ENCODE data around the gene B3GNT8. TPM values are rescaled to one million over a fixed set of nuclear protein-coding genes. Genes with fewer than 3 reads are reported as not detected.

B3GNT8 gene
- total and polyA plus RNA-seq, 9 of the 15 experiments (the other 6 are each of a cell fraction or from before 2014, with no cell fraction given), result 0.11 to 2.9 (median 0.65) TPM; not detected in 2

- TF ChIP-seq, protein P1, sequence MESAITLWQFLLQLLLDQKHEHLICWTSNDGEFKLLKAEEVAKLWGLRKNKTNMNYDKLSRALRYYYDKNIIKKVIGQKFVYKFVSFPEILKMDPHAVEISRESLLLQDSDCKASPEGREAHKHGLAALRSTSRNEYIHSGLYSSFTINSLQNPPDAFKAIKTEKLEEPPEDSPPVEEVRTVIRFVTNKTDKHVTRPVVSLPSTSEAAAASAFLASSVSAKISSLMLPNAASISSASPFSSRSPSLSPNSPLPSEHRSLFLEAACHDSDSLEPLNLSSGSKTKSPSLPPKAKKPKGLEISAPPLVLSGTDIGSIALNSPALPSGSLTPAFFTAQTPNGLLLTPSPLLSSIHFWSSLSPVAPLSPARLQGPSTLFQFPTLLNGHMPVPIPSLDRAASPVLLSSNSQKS (CRISPR knock-in tag; IDR thresholded peaks at IDR 0.05), result no peak
- no peak for TF ChIP-seq NFRKB (IDR thresholded peaks at IDR 0.05; ENCODE audit: low read depth)
- TF ChIP-seq ZBTB33 (CRISPR knock-in tag; IDR thresholded peaks at IDR 0.05), result no peak
- no peak for TF ChIP-seq PCBP1 (IDR thresholded peaks at IDR 0.05; ENCODE audit: low read depth, low read length, poor library complexity, severe bottlenecking)
- no peak for TF ChIP-seq E2F8 (IDR thresholded peaks at IDR 0.05; ENCODE audit: low read depth, partially characterized antibody)
- no peak for TF ChIP-seq NEUROD1 (IDR thresholded peaks at IDR 0.05; ENCODE audit: borderline replicate concordance, low read depth, low read length, partially characterized antibody)
Observed at GRCh38 chr19:41456342-41456918, 29.3 kb upstream of the B3GNT8 start (continued).

Data from K562 (cell line).